HL-60/S4 (cell line): Measurements from ENCODE around the gene AQR.
"Not testable (repeated sequence)": the region's sequence is repeated elsewhere in the genome, so short reads cannot be mapped to it uniquely, and the experiment has no call there.

Experiments
- in situ Hi-C: fragments of 300-500 bp; cut with MboI; formaldehyde crosslinking; loops from 2 replicates; pipeline ENCODE4 v1.14.3; 2022; ENCODE audit warnings: low sequenced_read_pairs

Gene AQR

DNA sequence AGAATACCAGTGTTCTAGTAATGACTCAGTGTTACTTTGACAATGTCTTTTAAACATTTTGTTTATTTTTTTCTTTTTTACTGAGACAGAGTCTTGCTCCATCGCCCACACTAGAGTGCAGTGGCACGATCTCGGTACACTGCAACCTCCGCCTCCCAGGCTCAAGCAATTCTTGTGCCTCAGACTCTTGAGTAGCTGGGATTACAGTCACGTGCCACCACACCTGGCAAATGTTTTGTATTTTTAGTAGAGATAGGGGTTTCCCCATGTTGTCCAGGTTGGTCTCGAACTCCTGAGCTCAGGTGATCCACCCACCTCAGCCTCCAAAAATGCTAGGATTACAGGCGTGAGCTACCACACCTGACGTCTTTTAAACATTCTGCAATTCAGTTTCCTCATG lies 15.7 kb downstream of the AQR start:
- in situ Hi-C loops: no loop called here

GRCh38 chr15:34952481-34952880 lies 17.1 kb downstream of the AQR start:
- in situ Hi-C loops: no loop called here

DNA sequence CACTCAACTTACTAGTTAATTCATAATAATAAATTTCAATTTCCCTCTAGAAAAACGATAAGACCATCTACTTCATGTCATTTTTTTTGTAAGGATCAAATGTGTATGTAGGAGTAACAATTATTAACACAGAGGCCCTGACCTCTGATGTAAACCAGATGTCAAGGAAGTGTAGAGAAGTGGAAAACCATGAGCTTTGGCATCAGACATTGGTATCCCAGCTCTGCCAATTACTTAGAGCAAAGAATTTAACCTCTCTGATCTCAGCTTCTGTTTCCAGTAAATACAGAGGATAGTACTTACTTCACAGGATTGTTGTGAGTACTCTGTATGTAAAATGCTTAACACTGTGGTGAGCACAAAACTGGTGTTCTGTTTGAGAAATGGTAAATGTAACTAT lies 17.5 kb downstream of the AQR start:
- in situ Hi-C loops: no loop called here

DNA sequence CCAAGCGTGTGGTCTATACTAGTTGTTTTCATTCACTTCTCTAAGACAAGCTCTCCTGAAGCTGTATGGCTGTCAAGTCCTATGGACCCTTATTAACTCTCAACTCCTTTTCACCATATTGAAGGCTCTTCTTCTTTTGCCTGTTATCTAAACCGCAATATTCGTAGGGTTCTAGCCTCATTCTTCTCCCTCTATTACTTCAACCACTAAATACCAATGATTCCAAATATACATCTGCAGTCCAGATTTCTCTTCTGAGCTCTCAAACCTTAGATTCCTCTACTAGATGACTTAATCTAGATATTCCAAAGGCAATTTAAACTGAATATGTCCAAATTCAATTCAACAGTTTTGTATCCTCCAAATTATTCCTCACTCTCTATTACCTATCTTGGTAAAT lies 24.6 kb downstream of the AQR start:
- in situ Hi-C loops: no loop called here

DNA sequence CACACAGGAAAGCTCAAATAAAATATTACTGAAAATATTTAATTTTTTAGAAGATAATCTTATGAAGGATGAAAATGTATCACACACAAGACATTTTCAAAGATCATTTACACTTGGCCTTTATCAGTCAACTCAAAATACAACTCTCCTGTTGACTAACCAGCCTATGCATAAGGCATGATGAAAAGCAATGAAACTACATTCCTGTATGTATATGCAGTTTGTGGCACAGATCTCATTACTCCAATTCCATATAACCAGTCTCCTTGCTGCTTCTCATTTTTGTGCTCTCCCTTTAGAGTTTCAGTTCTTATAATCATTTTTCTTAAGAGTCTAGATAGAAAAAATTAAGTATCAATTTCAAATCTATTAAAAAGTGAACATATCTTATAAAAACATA lies 25.8 kb downstream of the AQR start:
- in situ Hi-C loops: no loop called here

DNA sequence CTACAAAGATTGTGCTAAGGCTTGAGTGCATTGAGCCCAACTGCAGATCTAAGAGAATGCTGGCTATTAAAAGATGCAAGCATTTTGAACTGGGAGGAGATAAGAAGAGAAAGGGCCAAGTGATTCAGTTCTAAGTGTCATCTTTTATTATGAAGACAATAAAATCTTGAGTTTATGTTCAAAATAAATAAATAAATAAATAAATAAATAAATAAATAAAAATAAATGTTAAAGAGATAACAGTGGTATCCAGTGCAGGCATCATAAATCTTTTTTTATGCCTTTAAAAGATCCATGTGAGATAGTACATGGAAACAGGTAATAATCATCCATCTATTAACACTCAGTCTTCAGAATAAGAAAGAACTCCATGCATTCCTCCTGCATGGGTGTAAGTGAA lies 26.3 kb downstream of the AQR start:
- in situ Hi-C loops: not testable (repeated sequence)

GRCh38 chr15:34942363-34942762 lies 27.2 kb downstream of the AQR start:
- in situ Hi-C loops: no loop called here

DNA sequence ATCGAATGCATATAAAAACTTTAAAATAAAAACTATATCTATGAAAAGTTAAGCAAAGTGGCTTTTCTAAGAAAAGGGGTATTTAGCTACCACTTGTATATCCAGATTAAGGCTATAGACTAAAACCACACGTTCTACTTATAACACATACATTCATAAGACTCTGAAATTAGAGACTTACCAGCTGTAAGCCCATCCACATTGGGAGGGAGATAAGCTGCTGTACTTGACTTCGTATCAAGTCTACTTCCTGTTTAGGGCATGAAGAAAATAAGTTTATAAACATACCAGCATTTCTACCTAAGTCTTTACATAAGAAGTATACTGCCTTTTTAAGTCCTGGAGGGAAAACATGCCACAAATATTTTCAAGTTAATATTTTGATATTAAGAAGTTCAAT lies 27.7 kb downstream of the AQR start:
- in situ Hi-C loops: no loop called here

GRCh38 chr15:34941185-34941698 lies 28.3 kb downstream of the AQR start:
- in situ Hi-C loops: no loop called here

DNA sequence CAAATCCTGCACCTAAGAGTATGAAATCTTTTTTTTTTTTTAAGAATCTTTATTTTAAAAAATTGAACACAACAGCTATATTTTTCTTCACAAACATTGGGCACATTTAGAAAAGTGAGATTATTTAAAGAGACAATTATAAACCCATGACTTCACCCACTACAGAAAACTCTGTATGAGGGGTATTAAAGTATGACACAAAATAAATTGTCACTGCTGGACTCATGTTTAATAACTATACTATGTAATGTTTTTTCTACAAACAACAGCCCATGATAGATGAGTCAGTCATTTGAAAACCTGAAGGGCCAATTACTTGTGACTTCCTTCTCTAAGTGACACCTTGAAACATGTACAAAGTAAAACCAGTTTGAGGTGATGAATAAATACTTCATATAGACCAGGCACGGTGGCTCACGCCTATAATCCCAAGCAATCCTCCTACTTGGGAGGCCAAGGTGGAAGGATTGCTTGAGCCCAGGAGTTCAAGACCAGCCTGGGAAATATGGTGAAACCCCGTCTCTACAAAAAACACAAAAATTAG lies 36.0 kb downstream of the AQR start:
- in situ Hi-C loops: no loop called here

DNA sequence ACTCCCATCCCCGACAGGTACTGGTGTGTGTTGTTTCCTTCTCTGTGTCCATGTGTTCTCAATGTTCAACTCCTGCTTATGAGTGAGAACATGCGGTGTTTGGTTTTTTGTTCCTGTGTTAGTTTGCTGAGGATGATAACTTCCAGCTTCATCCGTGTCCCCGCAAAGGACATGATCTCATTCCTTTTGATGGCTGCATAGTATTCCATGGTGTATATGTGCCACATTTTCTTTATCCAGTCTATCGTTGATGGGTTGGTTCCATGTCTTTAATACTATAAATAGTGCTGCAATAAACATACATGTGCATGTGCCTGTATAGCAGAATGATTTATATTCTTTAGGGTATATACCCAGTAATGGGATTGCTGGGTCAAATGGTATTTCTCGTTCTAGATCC lies 41.2 kb downstream of the AQR start:
- in situ Hi-C loops: not testable (repeated sequence)

DNA sequence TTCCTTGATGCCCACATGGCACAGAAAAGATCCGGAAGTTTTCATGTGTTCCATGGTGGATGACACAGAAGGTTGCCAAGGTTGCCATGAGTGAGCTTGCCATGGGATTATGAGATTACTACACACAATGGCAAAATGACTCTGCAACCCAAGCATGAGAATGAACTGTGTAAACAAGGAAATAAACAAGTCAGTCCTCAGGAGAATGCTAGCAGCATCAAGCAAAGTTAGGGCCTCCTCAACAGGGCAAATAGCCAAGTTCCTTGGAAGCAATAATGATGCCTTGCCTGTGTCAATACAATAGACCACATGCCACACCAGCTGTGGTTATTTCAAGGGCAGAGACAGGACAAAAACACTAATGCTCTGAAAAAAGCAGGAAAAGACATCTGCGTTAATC lies 41.8 kb downstream of the AQR start:
- in situ Hi-C loops: no loop called here

- in situ Hi-C loops: loop anchor here (25.0 kb wide), 1 partner anchor 852 kb away; no protein-coding TSS in a partner anchor
Measured at GRCh38 chr15:34914317-34914716, 55.2 kb downstream of the AQR start.

DNA sequence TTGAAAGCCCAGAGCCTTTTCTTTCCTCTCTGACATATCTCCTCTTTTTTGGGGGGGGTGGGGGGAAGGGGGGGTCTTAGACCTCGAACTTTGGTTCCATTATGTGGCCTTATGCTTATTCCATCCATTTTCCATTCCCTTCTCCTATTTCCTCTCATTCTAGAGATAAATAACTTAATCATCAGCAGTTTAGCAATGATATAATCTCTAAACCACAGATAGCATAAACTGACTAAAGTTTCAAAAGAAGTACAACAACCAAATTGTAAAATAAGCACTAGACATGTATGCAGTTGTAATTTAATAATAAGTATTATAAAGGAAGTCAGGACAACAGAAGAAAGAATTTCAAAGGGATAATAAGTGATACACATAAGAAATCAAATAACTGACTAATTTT lies 64.5 kb downstream of the AQR start:
- in situ Hi-C loops: loop anchor here (25.0 kb wide), 1 partner anchor 843 kb away; no protein-coding TSS in a partner anchor

- in situ Hi-C loops: loop anchor here (25.0 kb wide), 1 partner anchor 842 kb away; no protein-coding TSS in a partner anchor
Measured at GRCh38 chr15:34904527-34904926, 65.0 kb downstream of the AQR start.

DNA sequence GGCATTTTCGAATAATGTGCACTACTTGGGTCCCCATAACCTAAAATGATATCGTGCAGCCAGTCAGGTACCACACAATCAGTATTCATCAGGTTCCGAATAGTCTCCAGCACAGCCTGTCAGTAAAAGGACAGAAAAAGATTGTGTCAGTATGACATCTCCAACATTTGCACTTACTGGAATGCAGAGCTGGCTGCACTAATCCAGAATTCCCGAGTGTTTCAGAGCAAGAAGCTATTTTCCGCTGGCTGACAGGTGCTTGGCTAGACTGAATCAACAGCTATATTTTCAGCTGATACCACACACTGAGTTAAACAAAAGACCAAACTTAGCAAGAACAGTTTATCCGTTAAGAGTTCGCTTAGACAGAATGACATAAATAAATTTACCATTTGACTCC lies 68.8 kb downstream of the AQR start:
- in situ Hi-C loops: loop anchor here (25.0 kb wide), 1 partner anchor 838 kb away; no protein-coding TSS in a partner anchor

DNA sequence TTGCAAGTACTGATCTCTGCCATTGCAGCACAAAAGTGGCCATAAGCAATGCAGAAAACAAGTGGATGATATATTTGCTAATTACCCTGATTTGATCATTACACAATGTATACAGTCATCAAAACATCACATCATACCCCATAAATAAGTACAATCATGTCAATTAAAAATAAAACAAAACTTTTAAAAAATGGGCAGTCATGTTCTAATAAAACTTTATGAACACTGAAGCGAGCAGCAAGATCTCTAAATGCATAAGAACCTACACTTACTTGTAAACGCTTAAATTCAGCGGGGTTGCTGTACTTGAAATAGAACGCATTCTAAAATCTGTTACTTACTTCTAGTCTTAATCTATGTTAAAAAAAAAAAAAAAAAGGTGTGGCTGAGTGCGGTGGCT lies 73.4 kb downstream of the AQR start:
- in situ Hi-C loops: no loop called here

- in situ Hi-C loops: no loop called here
Measured at GRCh38 chr15:34893967-34894366, 75.6 kb downstream of the AQR start.

GRCh38 chr15:34892963-34893591 lies 76.5 kb downstream of the AQR start:
- in situ Hi-C loops: no loop called here

- in situ Hi-C loops: no loop called here
Measured at GRCh38 chr15:34890424-34890823, 79.1 kb downstream of the AQR start.

DNA sequence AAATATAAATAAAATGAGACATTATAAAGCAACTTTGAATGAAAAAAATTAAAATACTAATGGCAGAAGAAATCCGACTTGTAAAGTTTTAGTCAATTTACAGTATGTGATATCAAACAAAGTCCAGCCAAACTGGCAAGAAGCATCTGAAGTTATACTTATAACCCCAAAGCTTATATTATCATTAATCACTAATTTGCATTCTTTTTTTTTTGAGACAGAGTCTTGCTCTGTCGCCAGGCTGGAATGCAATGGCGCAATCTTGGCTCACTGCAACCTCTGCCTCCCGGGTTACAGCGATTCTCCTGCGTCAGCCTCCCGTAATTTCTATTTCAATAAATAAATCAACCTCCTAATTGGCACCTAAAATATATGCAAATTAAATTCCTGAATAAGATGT lies 80.1 kb downstream of the AQR start:
- in situ Hi-C loops: no loop called here

GRCh38 chr15:34886134-34886533 lies 83.4 kb downstream of the AQR start:
- in situ Hi-C loops: no loop called here

DNA sequence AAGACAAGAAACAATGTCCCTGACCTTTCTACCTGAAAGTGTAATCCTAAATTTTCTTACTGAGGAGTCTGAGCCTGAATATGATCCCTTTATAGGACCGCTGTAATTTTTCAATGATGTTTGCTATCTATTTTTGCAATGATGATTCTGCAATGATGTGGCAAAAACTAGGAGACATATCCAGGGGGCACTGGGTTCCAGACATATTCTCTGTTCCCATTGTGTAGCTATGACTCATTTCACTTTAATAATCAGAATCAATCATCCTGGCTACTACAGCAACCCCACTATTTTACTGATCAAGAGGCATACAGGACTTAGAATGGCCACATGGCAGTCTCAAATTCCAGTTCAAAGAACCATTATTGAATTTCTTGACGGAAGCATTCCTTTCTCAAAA lies 85.9 kb downstream of the AQR start:
- in situ Hi-C loops: no loop called here
